ENCODE measurements around the gene TEX22.

DNA sequence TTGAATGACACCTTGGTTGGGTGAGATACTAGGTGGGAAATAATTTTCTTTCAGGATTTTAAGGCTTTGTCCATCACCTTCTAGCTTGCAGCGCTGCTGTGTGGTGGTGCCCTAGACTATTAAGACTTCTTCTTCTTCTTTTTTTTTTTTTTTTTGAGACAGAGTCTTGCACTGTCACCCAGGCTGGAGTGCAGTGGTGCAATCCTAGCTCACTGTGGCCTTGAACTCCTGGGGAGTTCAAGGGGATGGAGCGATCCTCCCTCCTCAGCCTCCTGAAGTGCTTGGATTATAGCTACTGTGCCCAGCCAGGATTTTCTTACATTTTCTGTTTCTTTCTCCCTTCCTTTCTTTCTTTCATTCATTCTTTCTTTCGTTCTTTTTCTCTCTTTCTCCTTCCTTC lies 11.0 kb downstream of the TEX22 start:
- TF ChIP-seq, protein P1, sequence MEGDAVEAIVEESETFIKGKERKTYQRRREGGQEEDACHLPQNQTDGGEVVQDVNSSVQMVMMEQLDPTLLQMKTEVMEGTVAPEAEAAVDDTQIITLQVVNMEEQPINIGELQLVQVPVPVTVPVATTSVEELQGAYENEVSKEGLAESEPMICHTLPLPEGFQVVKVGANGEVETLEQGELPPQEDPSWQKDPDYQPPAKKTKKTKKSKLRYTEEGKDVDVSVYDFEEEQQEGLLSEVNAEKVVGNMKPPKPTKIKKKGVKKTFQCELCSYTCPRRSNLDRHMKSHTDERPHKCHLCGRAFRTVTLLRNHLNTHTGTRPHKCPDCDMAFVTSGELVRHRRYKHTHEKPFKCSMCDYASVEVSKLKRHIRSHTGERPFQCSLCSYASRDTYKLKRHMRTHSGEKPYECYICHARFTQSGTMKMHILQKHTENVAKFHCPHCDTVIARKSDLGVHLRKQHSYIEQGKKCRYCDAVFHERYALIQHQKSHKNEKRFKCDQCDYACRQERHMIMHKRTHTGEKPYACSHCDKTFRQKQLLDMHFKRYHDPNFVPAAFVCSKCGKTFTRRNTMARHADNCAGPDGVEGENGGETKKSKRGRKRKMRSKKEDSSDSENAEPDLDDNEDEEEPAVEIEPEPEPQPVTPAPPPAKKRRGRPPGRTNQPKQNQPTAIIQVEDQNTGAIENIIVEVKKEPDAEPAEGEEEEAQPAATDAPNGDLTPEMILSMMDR (IDR thresholded peaks at IDR 0.05 in 4 of 5, conservative IDR thresholded peaks at IDR 0.05 in 1 of 5), result no peak
- no peak for TF ChIP-seq POLR2A (IDR thresholded peaks at IDR 0.05)

All from gastrocnemius medialis (tissue), 4 donors.